NCI-H2196 treated with DMSO at 0.1 percent for 48 hours (cell line): Measurements from ENCODE around the gene UMODL1.

Experiments
- DNase-seq: peaks from one replicate; lab custom pipeline; 2025; ENCODE audit not compliant: unreplicated experiment; lab: John Stamatoyannopoulos, UW

The UMODL1 gene

GRCh38 chr21:42038826-42039425, 32.2 kb upstream of the UMODL1 start:
- no peak for DNase-seq

- no peak for DNase-seq
Measured at GRCh38 chr21:42039470-42039901, 31.6 kb upstream of the UMODL1 start.

GRCh38 chr21:42039911-42040351, 31.2 kb upstream of the UMODL1 start:
- no peak for DNase-seq

- DNase-seq = no peak
Measured at GRCh38 chr21:42040411-42041180, 30.5 kb upstream of the UMODL1 start.

- DNase-seq = no peak
Measured at GRCh38 chr21:42041246-42041645, 29.9 kb upstream of the UMODL1 start.

- DNase-seq = no peak
Measured at GRCh38 chr21:42041711-42042110, 29.4 kb upstream of the UMODL1 start.

- DNase-seq = no peak
Measured at GRCh38 chr21:42042651-42043050, 28.5 kb upstream of the UMODL1 start.

GRCh38 chr21:42043201-42043895, 27.8 kb upstream of the UMODL1 start:
- DNase-seq = no peak

GRCh38 chr21:42043961-42044360, 27.2 kb upstream of the UMODL1 start:
- no peak for DNase-seq

- DNase-seq = no peak
Measured at GRCh38 chr21:42044871-42045495, 26.1 kb upstream of the UMODL1 start.

GRCh38 chr21:42047821-42048613, 23.1 kb upstream of the UMODL1 start:
- no peak for DNase-seq

GRCh38 chr21:42048870-42049577, 22.1 kb upstream of the UMODL1 start:
- no peak for DNase-seq

GRCh38 chr21:42049578-42050430, 21.3 kb upstream of the UMODL1 start:
- DNase-seq = no peak

GRCh38 chr21:42051788-42052187, 19.3 kb upstream of the UMODL1 start:
- DNase-seq = no peak

- DNase-seq = no peak
Measured at GRCh38 chr21:42055425-42055824, 15.7 kb upstream of the UMODL1 start.

GRCh38 chr21:42056468-42056867, 14.6 kb upstream of the UMODL1 start:
- DNase-seq = peak; percentile 59

GRCh38 chr21:42056996-42057689, 14.0 kb upstream of the UMODL1 start:
- peak; percentile 52 for DNase-seq

- DNase-seq = no peak
Measured at GRCh38 chr21:42057851-42058437, 13.2 kb upstream of the UMODL1 start.
